CD4-positive, alpha-beta T cell (primary cell): Measurements from ENCODE around the gene PLEKHM2. TPM values are rescaled to one million over a fixed set of nuclear protein-coding genes. Genes with fewer than 3 reads are reported as not detected.
A peak's percentile ranks its signal among the peaks of the same experiment; 100 is the strongest.

ENCODE experiments used
- ATAC-seq: fragments of 200-7000 bp; cut with Tn5 transposase; one replicate; pipeline ENCODE4 v1.10.0; 2022; ENCODE audit warnings: mild to moderate bottlenecking; ENCODE audit not compliant: poor library complexity
- CTCF ChIA-PET: fragments of 350-600 bp; sonication (Branson Sonifier 250); formaldehyde crosslinking; loops from one replicate; lab custom pipeline; 2021; ENCODE audit warnings: antibody characterized with exemption, inconsistent platforms; lab: Charles Lee
- POLR2A ChIA-PET: fragments of 350-600 bp; sonication (Branson Sonifier 250); formaldehyde crosslinking; loops from one replicate; lab custom pipeline; 2021; ENCODE audit warnings: antibody characterized with exemption, inconsistent platforms; lab: Charles Lee
- DNase-seq, 14 experiments: peaks; one replicate each; pipeline ENCODE4 v3.0.0-alpha.2; 2013 to 2020; ENCODE audit warnings: mixed read lengths in 2 of 14
- H3K27ac ChIP-seq, 2 donors: one replicate each; pipeline versions ENCODE4 v1.5.1 to v1.7.0; 2013; ENCODE audit warnings: low read length in 2 of 2, low read depth in 1 of 2, mild to moderate bottlenecking in 1 of 2
- H3K27me3 ChIP-seq, 2 experiments: 1 replicate in 1 of 2; 2 replicates in 1 of 2; pipeline versions ENCODE4 v1.6.1 to v1.7.0; 2013; ENCODE audit warnings: low read length in 2 of 2, control low read depth in 1 of 2, mild to moderate bottlenecking in 1 of 2, moderate library complexity in 1 of 2; ENCODE audit not compliant: insufficient read depth in 2 of 2, control insufficient read depth in 1 of 2
- H3K36me3 ChIP-seq: one replicate; pipeline ENCODE4 v1.6.1; 2013; ENCODE audit warnings: low read length, control low read depth; ENCODE audit not compliant: insufficient read depth
- H3K4me1 ChIP-seq: one replicate; pipeline ENCODE4 v1.6.1; 2013; ENCODE audit warnings: low read length, control low read depth; ENCODE audit not compliant: insufficient read depth
- H3K4me3 ChIP-seq: one replicate; pipeline ENCODE4 v1.5.1; 2013; ENCODE audit warnings: mild to moderate bottlenecking, low read length, moderate library complexity
- H3K9me3 ChIP-seq, 2 experiments: 1 replicate in 1 of 2; 2 replicates in 1 of 2; pipeline versions ENCODE4 v1.6.1 to v1.7.0; 2013; ENCODE audit warnings: low read length in 2 of 2, mild to moderate bottlenecking in 2 of 2, control low read depth in 1 of 2, moderate library complexity in 1 of 2; ENCODE audit not compliant: control insufficient read depth in 1 of 2, insufficient read depth in 1 of 2
- H3K27ac Mint-ChIP-seq: one replicate; pipeline ENCODE4 v1.8.0; 2020; ENCODE audit warnings: mixed read lengths
- H3K27me3 Mint-ChIP-seq: one replicate; pipeline ENCODE4 v1.8.0; 2021; ENCODE audit warnings: mixed read lengths
- H3K36me3 Mint-ChIP-seq: one replicate; pipeline ENCODE4 v1.8.0; 2021; ENCODE audit warnings: low read depth, mixed read lengths
- H3K4me1 Mint-ChIP-seq: one replicate; pipeline ENCODE4 v1.8.0; 2021; ENCODE audit warnings: low read depth, mixed read lengths
- H3K4me3 Mint-ChIP-seq: one replicate; pipeline ENCODE4 v1.8.0; 2020; ENCODE audit warnings: mild to moderate bottlenecking, mixed read lengths
- H3K9me3 Mint-ChIP-seq: one replicate; pipeline ENCODE4 v1.8.0; 2020; ENCODE audit warnings: mixed read lengths
- CTCF ChIP-seq: fragments of 200-600 bp; IDR thresholded peaks from one replicate; pipeline ENCODE4 v1.8.0; 2022; ENCODE audit warnings: antibody characterized with exemption, mild to moderate bottlenecking
- intact Hi-C, 2 experiments: fragments of 100-400 bp; cut with DNase I in 1 of 2; cut with micrococcal nuclease in 1 of 2; formaldehyde crosslinking; loops; one replicate each; pipeline versions ENCODE4 v1.15.1 to v1.9.0; 2023 to 2025; cut with DNase I, micrococcal nuclease
- total RNA-seq, 174 experiments: library from RNA in 2 of 174; stranded (reverse) in 2 of 174; gene quantifications; one replicate each; pipeline ENCODE4 v1.2.3 and lab custom pipeline; 2021 to 2026

The PLEKHM2 gene
- total RNA-seq, 2 experiments from 2014 or later = 77.5 to 82.0 TPM

GRCh38 chr1:15755021-15755645 is 71.0 kb downstream of the PLEKHM2 start:
- ChIA-PET CTCF (no interaction called here), POLR2A (interaction anchor here (1.1 kb wide), 1 partner anchor 79 kb away, joined by 3 read pairs; no protein-coding TSS in a partner anchor)
- H3K27ac ChIP-seq = no peak overlapping the region
- no peak for ATAC-seq
- no peak for TF ChIP-seq CTCF
- Mint-ChIP-seq H3K4me3 (peak overlapping the region; percentile 38), H3K9me3 (no peaks in the 10 kb centered on the region), H3K27ac (no peak overlapping the region), H3K4me1 (peaks cover 15% of the 10 kb centered on the region), H3K27me3 (peaks cover 44% of the 10 kb centered on the region), H3K36me3 (no peaks in the 10 kb centered on the region)
- no peak for DNase-seq
- peaks cover 21% of the 10 kb centered on the region for H3K4me1 ChIP-seq
- H3K4me3 ChIP-seq = no peak overlapping the region
- peaks cover 12 to 39% of the 10 kb centered on the region in 2 experiments for H3K27me3 ChIP-seq
- no peaks in the 10 kb centered on the region for H3K9me3 ChIP-seq
- no peaks in the 10 kb centered on the region for H3K36me3 ChIP-seq
- intact Hi-C loops = no loop called here

GRCh38 chr1:15755646-15756040 is 71.5 kb downstream of the PLEKHM2 start:
- Histone ChIP-seq H3K27ac (no peak overlapping the region), H3K36me3 (no peaks in the 10 kb centered on the region), H3K27me3 (peaks cover 16 to 43% of the 10 kb centered on the region in 2 experiments), H3K9me3 (no peaks in the 10 kb centered on the region), H3K4me1 (peaks cover 21% of the 10 kb centered on the region), H3K4me3 (no peak overlapping the region)
- Mint-ChIP-seq H3K27me3 (peaks cover 47% of the 10 kb centered on the region), H3K9me3 (no peaks in the 10 kb centered on the region), H3K4me3 (no peak overlapping the region), H3K4me1 (peaks cover 15% of the 10 kb centered on the region), H3K27ac (no peak overlapping the region), H3K36me3 (no peaks in the 10 kb centered on the region)
- intact Hi-C loops = no loop called here
- CTCF ChIA-PET = no interaction called here
- ATAC-seq = no peak
- POLR2A ChIA-PET = interaction anchor here (1.1 kb wide), 1 partner anchor 78 kb away, joined by 3 read pairs; no protein-coding TSS in a partner anchor
- no peak for DNase-seq
- TF ChIP-seq CTCF = no peak

GRCh38 chr1:15756143-15757015 is 72.3 kb downstream of the PLEKHM2 start:
- H3K27ac Mint-ChIP-seq = no peak overlapping the region
- no peaks in the 10 kb centered on the region for H3K9me3 Mint-ChIP-seq
- CTCF ChIA-PET = no interaction called here
- peaks cover 21% of the 10 kb centered on the region for H3K4me1 ChIP-seq
- ATAC-seq = peak; percentile 70
- no peak overlapping the region for H3K4me3 ChIP-seq
- POLR2A ChIA-PET = no interaction called here
- peaks cover 55% of the 10 kb centered on the region for H3K27me3 Mint-ChIP-seq
- peak in 5 of 14 experiments; percentile 6 to 37 (median 32) for DNase-seq
- no peaks in the 10 kb centered on the region for H3K9me3 ChIP-seq
- no peaks in the 10 kb centered on the region for H3K36me3 Mint-ChIP-seq
- no peaks in the 10 kb centered on the region for H3K36me3 ChIP-seq
- no peak for TF ChIP-seq CTCF
- no peak overlapping the region for H3K27ac ChIP-seq
- peaks cover 21 to 48% of the 10 kb centered on the region in 2 experiments for H3K27me3 ChIP-seq
- H3K4me3 Mint-ChIP-seq = peak overlapping the region; percentile 7
- peaks cover 15% of the 10 kb centered on the region for H3K4me1 Mint-ChIP-seq
- intact Hi-C loops = no loop called here
